ENCODE data around the gene RC3H1. TPM values are rescaled to one million over a fixed set of nuclear protein-coding genes. Genes with fewer than 3 reads are reported as not detected.
"Not testable (repeated sequence)": the region's sequence is repeated elsewhere in the genome, so short reads cannot be mapped to it uniquely, and the experiment has no call there.

Gene RC3H1
- polyA plus RNA-seq (ENCODE audit: insufficient read length in 4 of 4) = 10 to 100 TPM in 3 of 4 donors, 1 to 10 TPM in 1; 9.5 to 14.3 (median 13.7) TPM

GRCh38 chr1:174022080-174022975 lies at the start of gene RC3H1:
Gene RC3H1, minus strand, starts transcription at chr1:174022357. Its CDS starts 29,372 bp downstream, at chr1:173992985.
- peak; percentile 81 to 91 (median 85) for DNase-seq (ENCODE audit: low read depth in 4 of 4, low spot score in 3 of 4)

GRCh38 chr1:174070614-174071013 lies 48.5 kb upstream of the RC3H1 start:
- DNase-seq (ENCODE audit: low read depth in 4 of 4, low spot score in 3 of 4) = no peak

- DNase-seq (ENCODE audit: low read depth in 4 of 4, low spot score in 3 of 4) = no peak
Measured at GRCh38 chr1:174068000-174068399, 45.8 kb upstream of the RC3H1 start.

GRCh38 chr1:174060090-174060489 lies 37.9 kb upstream of the RC3H1 start:
- no peak for DNase-seq (ENCODE audit: low read depth in 4 of 4, low spot score in 3 of 4)

DNA sequence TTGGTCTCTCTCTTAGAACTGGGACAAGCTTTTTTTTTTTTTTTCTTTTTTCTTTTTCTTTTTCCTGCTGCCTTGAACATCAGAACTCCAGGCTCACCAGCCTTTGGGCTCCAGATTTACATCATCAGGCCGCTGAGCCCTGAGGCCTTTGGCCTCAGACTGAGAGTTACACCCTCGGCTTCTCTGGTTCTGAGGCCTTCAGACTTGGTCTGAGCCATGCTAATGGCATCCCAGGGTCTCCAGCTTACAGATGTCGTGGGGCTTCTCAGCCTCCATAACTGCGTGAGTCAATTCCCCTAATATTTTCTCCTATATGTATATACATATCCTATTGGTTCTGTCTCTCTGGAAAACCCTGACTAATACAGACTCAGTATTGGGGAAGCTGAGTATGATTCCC lies 36.5 kb upstream of the RC3H1 start:
- DNase-seq (ENCODE audit: low read depth in 4 of 4, low spot score in 3 of 4) = no peak

DNA sequence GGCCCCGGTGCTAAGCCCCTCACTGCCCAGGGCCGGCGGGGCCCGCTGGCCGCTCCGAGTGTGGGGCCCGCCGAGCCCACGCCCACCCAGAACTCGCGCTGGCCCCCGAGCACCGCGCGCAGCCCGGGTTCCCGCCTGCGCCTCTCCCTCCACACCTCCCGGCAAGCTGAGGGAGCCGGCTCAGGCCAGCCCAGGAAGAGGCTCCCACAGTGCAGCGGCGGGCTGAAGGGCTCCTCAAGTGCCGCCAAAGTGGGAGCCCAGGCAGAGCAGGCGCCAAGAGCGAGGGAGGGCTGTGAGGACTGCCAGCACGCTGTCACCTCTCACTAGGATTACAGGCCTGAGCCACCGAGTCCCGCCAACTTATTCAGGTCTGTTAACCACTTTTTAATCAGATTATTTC lies 34.5 kb upstream of the RC3H1 start:
- not testable (repeated sequence) for DNase-seq (ENCODE audit: low read depth in 4 of 4, low spot score in 3 of 4)

- DNase-seq (ENCODE audit: low read depth in 4 of 4, low spot score in 3 of 4) = not testable (repeated sequence)
Measured at GRCh38 chr1:174055797-174056196, 33.6 kb upstream of the RC3H1 start.

DNA sequence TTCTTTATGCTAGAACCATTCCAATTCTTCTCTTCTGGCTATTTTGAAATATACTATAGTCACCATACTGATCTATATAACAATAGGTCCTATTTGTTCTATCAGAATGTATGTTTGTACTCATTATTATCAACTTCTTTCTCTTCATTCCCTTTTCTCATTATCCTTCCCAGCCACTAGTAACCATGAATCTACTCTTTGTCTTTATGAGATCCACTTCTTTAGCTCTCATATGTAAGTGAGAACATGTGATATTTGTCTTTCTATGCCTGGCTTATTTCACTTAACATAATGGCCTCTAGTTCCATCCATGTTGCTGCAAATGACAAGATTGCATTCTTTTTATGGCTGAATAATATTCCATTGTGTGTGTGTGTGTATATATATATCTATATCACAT lies 31.7 kb upstream of the RC3H1 start:
- DNase-seq (ENCODE audit: low read depth in 4 of 4, low spot score in 3 of 4) = no peak

- no peak for DNase-seq (ENCODE audit: low read depth in 4 of 4, low spot score in 3 of 4)
Measured at GRCh38 chr1:174052621-174053020, 30.5 kb upstream of the RC3H1 start.

- DNase-seq (ENCODE audit: low read depth in 4 of 4, low spot score in 3 of 4) = no peak
Measured at GRCh38 chr1:174051956-174052355, 29.8 kb upstream of the RC3H1 start.

DNA sequence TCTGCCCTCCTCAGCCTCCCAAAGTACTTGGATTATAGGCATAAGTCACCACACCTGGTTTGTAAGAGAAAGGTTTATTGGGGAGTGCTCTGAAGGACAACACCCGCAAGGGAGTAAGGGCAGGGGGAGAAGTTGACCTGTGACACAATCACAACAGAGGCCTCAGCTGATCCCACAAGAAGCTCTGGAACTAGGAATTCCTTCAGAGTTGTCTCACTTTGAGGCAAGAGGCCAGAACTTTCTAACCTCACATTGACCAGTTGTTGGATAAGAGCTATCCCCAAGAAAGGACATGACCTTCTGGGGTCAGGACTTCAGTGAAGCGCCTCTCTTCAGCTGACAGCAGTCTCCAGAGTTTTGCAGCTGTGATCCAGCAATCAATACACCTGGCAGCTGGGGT lies 27.4 kb upstream of the RC3H1 start:
- no peak for DNase-seq (ENCODE audit: low read depth in 4 of 4, low spot score in 3 of 4)

- no peak for DNase-seq (ENCODE audit: low read depth in 4 of 4, low spot score in 3 of 4)
Measured at GRCh38 chr1:174044418-174045222, 22.5 kb upstream of the RC3H1 start.

- not testable (repeated sequence) for DNase-seq (ENCODE audit: low read depth in 4 of 4, low spot score in 3 of 4)
Measured at GRCh38 chr1:174042509-174042908, 20.4 kb upstream of the RC3H1 start.

DNA sequence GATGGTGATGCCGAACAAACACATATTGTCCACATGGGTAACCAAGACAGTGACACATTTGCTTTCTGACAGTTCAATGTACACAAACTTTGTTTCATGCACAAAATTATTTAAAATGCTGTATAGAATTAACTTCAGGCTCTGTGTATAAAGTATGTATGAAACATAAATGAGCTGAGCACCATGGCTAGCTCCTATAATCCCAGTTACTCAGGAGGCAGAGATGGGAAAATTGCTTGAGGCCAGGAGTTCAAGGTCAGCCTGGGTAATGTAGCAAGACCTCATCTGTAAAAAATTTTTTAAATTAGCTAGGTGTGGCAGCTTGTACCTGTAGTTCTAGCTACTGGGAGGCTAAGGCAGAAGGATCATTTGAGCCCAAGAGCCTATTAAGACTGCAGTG lies 19.2 kb upstream of the RC3H1 start:
- no peak for DNase-seq (ENCODE audit: low read depth in 4 of 4, low spot score in 3 of 4)

DNA sequence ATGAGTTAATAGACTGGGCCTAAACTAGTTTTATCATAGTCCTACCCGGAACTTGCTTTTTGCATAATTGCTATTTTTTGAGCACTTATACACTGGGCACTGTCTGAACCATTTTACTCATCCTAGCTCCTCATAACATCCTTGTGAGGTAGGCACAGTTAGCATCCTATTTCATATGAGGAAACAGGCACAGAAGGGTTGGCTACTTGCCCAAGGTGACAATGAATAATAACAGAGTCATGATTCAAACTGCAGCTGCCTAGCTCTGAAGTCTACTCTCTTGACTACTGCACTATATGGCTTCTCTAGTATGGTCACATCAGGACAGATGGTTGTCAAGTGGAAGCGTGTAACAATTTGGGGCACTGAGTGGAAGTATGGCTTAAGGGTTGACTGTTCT lies 18.2 kb upstream of the RC3H1 start:
- no peak for DNase-seq (ENCODE audit: low read depth in 4 of 4, low spot score in 3 of 4)

GRCh38 chr1:174039027-174039426 lies 16.9 kb upstream of the RC3H1 start:
- DNase-seq (ENCODE audit: low read depth in 4 of 4, low spot score in 3 of 4) = no peak

GRCh38 chr1:174036798-174037197 lies 14.6 kb upstream of the RC3H1 start:
- DNase-seq (ENCODE audit: low read depth in 4 of 4, low spot score in 3 of 4) = no peak

- no peak for DNase-seq (ENCODE audit: low read depth in 4 of 4, low spot score in 3 of 4)
Measured at GRCh38 chr1:174036204-174036603, 14.0 kb upstream of the RC3H1 start.

- no peak for DNase-seq (ENCODE audit: low read depth in 4 of 4, low spot score in 3 of 4)
Measured at GRCh38 chr1:174032671-174033222, 10.6 kb upstream of the RC3H1 start.

GRCh38 chr1:174031099-174031498 lies 8.9 kb upstream of the RC3H1 start:
- DNase-seq (ENCODE audit: low read depth in 4 of 4, low spot score in 3 of 4) = no peak

DNA sequence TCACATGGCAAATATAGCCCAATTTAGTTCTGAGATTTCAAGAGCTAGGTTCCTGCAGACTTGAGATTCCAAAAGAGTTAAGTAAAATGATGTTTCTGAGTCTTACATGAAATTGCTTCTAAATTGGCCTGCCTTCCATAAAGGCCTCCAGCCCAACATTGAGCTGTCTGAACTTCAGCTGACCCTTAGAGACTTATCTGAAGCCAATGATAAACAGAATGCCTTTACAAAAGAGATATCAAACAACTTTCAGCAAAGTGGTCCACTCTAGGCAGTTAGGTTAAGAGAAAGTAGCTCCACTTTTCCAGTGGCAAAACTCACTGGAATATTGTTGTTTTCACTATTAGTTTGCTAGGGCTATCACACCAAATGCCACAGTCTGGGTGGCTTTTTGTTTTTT lies 6.3 kb upstream of the RC3H1 start:
- no peak for DNase-seq (ENCODE audit: low read depth in 4 of 4, low spot score in 3 of 4)

All from right renal pelvis (tissue), 4 donors.